Ovary (tissue), 3 donors: ENCODE measurements around the gene CDC25A.

Experiments
- CTCF ChIP-seq, 3 donors: fragments of 450-650 bp in 2 of 3; fragments of 200-600 bp in 1 of 3; IDR thresholded peaks; one replicate each; pipeline versions ENCODE4 v1.5.1 to v1.8.0; 2016 to 2022; ENCODE audit warnings: antibody characterized with exemption in 3 of 3, mild to moderate bottlenecking in 1 of 3
- EP300 ChIP-seq: sonication (generic); formaldehyde crosslinking; IDR thresholded peaks from one replicate; pipeline ENCODE4 v1.6.1; 2017; ENCODE audit warnings: antibody characterized with exemption
- POLR2A ChIP-seq: fragments of 450-650 bp; IDR thresholded peaks from one replicate; pipeline ENCODE4 v1.6.1; 2017; ENCODE audit warnings: antibody characterized with exemption, mild to moderate bottlenecking, moderate library complexity
- donor health status: DM: no; HTN: no; CAD: no.

- no peak for TF ChIP-seq CTCF (IDR thresholded peaks at IDR 0.05)
- no peak for TF ChIP-seq EP300
- no peak for TF ChIP-seq POLR2A
Observed at GRCh38 chr3:48118322-48118721, 69.9 kb downstream of the CDC25A start.
